PC-3 (cell line): ENCODE data around the gene TRRAP. TPM values are rescaled to one million over a fixed set of nuclear protein-coding genes. Genes with fewer than 3 reads are reported as not detected.

Experiments
- ATAC-seq: fragments of 200-7000 bp; cut with Tn5 transposase; 2 replicates; pipeline ENCODE4 v1.9.1; 2020; ENCODE audit warnings: mild to moderate bottlenecking, moderate library complexity
- BruUV-seq: library from RNA; stranded (reverse); fragments of 400-500 nt; replicated peaks from 2 replicates; lab custom pipeline; 2021; lab: Mats Ljungman, UMichigan
- CTCF ChIA-PET: fragments of 300-600 bp; sonication (Branson Sonifier 250); formaldehyde crosslinking; loops from one replicate; lab custom pipeline; 2022; ENCODE audit warnings: antibody characterized with exemption; lab: Charles Lee
- POLR2A ChIA-PET: fragments of 300-600 bp; sonication (Branson Sonifier 250); formaldehyde crosslinking; loops from one replicate; lab custom pipeline; 2022; ENCODE audit warnings: antibody characterized with exemption; ENCODE audit not compliant: unreplicated experiment; lab: Charles Lee
- DNase-seq: peaks from one replicate; pipeline ENCODE4 v3.0.0-alpha.2; 2015
- H2AFZ ChIP-seq: fragments of 300-600 bp; sonication (generic); 2 replicates; pipeline ENCODE4 v1.6.0; 2016; ENCODE audit warnings: antibody characterized with exemption, low read length
- H3F3A ChIP-seq: fragments of 300-600 bp; sonication (generic); one replicate; pipeline ENCODE4 v1.6.0; 2017; ENCODE audit warnings: antibody characterized with exemption, low read length, control low read depth, mild to moderate bottlenecking; ENCODE audit not compliant: unreplicated experiment
- H3K27ac ChIP-seq: fragments of 300-600 bp; sonication (generic); 2 replicates; pipeline ENCODE4 v1.5.1; 2016; ENCODE audit warnings: mild to moderate bottlenecking, low read length
- H3K27me3 ChIP-seq: fragments of 300-600 bp; sonication (generic); 2 replicates; pipeline ENCODE4 v1.6.1; 2016; ENCODE audit warnings: low read length, mixed read lengths
- H3K36me3 ChIP-seq: fragments of 300-600 bp; sonication (generic); 2 replicates; pipeline ENCODE4 v1.6.1; 2016; ENCODE audit warnings: low read depth, mixed run types, low read length, mixed read lengths
- H3K4me1 ChIP-seq: fragments of 300-600 bp; sonication (generic); 2 replicates; pipeline ENCODE4 v1.5.1; 2016; ENCODE audit warnings: low read length; ENCODE audit not compliant: insufficient read depth
- H3K4me2 ChIP-seq: fragments of 300-600 bp; sonication (generic); 2 replicates; pipeline ENCODE4 v1.6.0; 2016; ENCODE audit warnings: low read length
- H3K4me3 ChIP-seq: fragments of 300-600 bp; sonication (generic); 2 replicates; pipeline ENCODE4 v1.5.1; 2016; ENCODE audit warnings: mild to moderate bottlenecking, low read length, mixed read lengths
- H3K79me2 ChIP-seq: fragments of 300-600 bp; sonication (generic); 2 replicates; pipeline ENCODE4 v1.6.1; 2017; ENCODE audit warnings: low read length, mixed read lengths
- H3K9ac ChIP-seq: fragments of 300-600 bp; sonication (generic); 2 replicates; pipeline ENCODE4 v1.6.0; 2016; ENCODE audit warnings: mild to moderate bottlenecking, low read length
- H3K9me2 ChIP-seq: fragments of 300-600 bp; sonication (generic); replicated peaks from 2 replicates; pipeline ENCODE4 v1.6.1; 2016; ENCODE audit warnings: mixed run types, low read length, mixed read lengths
- H3K9me3 ChIP-seq: fragments of 300-600 bp; sonication (generic); 2 replicates; pipeline ENCODE4 v1.6.1; 2016; ENCODE audit warnings: low read length, mixed read lengths
- H4K20me1 ChIP-seq: fragments of 300-600 bp; sonication (generic); 2 replicates; pipeline ENCODE4 v1.6.1; 2016; ENCODE audit warnings: low read length, mixed read lengths
- EZH2 ChIP-seq: fragments of 300-600 bp; sonication (generic); IDR thresholded peaks from one replicate; pipeline ENCODE4 v1.6.1; 2017; ENCODE audit warnings: antibody characterized with exemption, mild to moderate bottlenecking, low read length; ENCODE audit not compliant: unreplicated experiment
- EZH2phosphoT487 ChIP-seq: fragments of 300-600 bp; sonication (generic); IDR thresholded peaks from 2 replicates; pipeline ENCODE4 v1.6.1; 2018; ENCODE audit warnings: mild to moderate bottlenecking, antibody characterized with exemption, low read length, borderline replicate concordance
- intact Hi-C: fragments of 100-400 bp; cut with micrococcal nuclease; formaldehyde crosslinking; loops from 2 replicates; pipeline ENCODE4 v1.9.0; 2023
- total RNA-seq: library from RNA; depleted of rRNA; stranded (reverse); fragments of >200 nt; gene quantifications from 2 replicates; pipeline ENCODE4 v1.2.3, GENCODE V29; 2014
- TF ChIP-seq, protein P1 (sequence below): fragments of 300-600 bp; sonication (generic); conservative IDR thresholded peaks from 2 replicates; pipeline ENCODE4 v1.5.1; 2017; ENCODE audit warnings: antibody characterized with exemption, low read depth, mild to moderate bottlenecking, low read length

TRRAP gene
- total RNA-seq, 1 experiment from 2014 or later: 17.7 TPM

DNA sequence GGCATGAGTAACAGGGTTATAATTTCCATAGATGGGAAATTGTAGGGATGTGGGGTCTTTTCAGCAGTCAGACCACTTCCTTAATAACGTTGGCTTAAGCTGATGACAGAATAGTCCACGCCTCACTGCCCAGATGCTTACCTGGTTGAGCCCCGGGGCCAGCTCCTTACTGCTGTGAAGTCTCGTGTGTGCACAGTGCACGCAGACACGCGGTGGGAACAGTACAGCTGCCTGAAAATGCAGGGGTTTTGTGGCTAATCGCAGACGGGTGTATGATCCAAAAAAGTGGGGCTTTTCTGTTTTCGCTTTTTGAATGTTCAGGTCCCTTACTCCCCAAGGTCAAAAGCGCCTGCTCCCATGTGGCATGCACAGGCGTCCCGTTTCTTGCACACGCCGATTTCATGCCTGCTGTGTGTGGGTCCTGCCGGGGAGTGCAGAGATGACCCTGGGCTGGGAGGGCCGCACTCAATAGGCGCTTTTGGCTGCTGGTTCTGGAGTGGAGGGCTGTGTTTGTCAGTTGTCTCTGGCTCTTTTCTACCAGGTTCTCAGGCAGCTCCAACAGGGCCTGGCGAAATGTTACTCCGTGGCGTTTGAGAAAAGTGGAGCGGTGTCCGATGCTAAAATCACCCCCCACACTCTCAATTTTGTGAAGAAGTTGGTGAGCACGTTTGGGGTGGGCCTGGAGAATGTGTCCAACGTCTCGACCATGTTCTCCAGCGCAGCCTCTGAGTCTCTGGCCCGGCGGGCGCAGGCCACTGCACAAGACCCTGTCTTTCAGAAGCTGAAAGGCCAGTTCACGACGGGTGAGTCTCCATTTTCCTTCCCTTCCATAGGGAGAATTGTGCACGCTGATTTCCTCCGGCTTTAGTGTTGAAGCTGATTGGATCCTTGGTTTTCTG lies 116.0 kb downstream of the TRRAP start:
- ChIA-PET POLR2A (no interaction called here), CTCF (no interaction called here)
- Histone ChIP-seq H3K4me1 (no peaks in the 10 kb centered on the region), H3F3A (no peaks in the 10 kb centered on the region), H4K20me1 (no peaks in the 10 kb centered on the region), H3K4me2 (no peak overlapping the region), H3K4me3 (no peak overlapping the region), H2AFZ (no peak overlapping the region), H3K27me3 (no peaks in the 10 kb centered on the region), H3K9ac (no peak overlapping the region), H3K36me3 (peaks cover 40% of the 10 kb centered on the region; the same call in 1 of the 2 replicates), H3K27ac (no peak overlapping the region), H3K79me2 (no peaks in the 10 kb centered on the region), H3K9me3 (no peaks in the 10 kb centered on the region), H3K9me2 (no peaks in the 10 kb centered on the region)
- no peak for DNase-seq
- intact Hi-C loops: no loop called here
- TF ChIP-seq, protein P1, sequence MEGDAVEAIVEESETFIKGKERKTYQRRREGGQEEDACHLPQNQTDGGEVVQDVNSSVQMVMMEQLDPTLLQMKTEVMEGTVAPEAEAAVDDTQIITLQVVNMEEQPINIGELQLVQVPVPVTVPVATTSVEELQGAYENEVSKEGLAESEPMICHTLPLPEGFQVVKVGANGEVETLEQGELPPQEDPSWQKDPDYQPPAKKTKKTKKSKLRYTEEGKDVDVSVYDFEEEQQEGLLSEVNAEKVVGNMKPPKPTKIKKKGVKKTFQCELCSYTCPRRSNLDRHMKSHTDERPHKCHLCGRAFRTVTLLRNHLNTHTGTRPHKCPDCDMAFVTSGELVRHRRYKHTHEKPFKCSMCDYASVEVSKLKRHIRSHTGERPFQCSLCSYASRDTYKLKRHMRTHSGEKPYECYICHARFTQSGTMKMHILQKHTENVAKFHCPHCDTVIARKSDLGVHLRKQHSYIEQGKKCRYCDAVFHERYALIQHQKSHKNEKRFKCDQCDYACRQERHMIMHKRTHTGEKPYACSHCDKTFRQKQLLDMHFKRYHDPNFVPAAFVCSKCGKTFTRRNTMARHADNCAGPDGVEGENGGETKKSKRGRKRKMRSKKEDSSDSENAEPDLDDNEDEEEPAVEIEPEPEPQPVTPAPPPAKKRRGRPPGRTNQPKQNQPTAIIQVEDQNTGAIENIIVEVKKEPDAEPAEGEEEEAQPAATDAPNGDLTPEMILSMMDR: no peak
- TF ChIP-seq EZH2phosphoT487 (no peak), EZH2 (no peak)
- no peak for ATAC-seq
- BruUV-seq: no TSS peak

DNA sequence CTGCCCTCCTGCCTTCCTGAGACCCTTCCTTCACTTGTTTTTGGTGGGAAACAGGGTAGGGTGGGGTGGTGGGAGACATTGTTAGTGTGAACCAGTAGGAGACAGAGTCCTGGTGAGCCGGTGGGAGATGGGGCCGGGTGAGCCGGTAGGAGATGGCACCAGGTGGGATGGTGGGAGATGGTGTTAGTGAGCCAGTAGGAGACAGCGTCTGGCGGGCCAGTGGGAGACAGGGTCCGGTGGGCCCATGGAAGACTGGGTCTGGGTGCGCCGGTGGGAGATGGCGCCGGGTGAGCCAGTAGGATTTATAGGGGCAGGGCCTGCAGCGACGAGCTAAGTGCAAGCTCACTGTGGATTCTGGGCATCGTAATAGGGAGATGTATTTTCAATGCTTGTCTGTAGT lies 116.8 kb downstream of the TRRAP start:
- TF ChIP-seq, protein P1: no peak
- TF ChIP-seq EZH2phosphoT487 (no peak), EZH2 (no peak)
- Histone ChIP-seq H3K9me2 (no peaks in the 10 kb centered on the region), H3K79me2 (no peaks in the 10 kb centered on the region), H3K4me1 (no peaks in the 10 kb centered on the region), H3K9me3 (no peaks in the 10 kb centered on the region), H3K27ac (no peak overlapping the region), H3K36me3 (peaks cover 35% of the 10 kb centered on the region; the same call in 1 of the 2 replicates), H3F3A (no peaks in the 10 kb centered on the region), H4K20me1 (no peaks in the 10 kb centered on the region), H2AFZ (no peak overlapping the region), H3K4me2 (no peak overlapping the region), H3K27me3 (no peaks in the 10 kb centered on the region), H3K9ac (no peak overlapping the region), H3K4me3 (no peak overlapping the region)
- intact Hi-C loops: no loop called here
- ATAC-seq (no peak), DNase-seq (no peak)
- BruUV-seq: no TSS peak
- POLR2A ChIA-PET: no interaction called here
- CTCF ChIA-PET: no interaction called here

DNA sequence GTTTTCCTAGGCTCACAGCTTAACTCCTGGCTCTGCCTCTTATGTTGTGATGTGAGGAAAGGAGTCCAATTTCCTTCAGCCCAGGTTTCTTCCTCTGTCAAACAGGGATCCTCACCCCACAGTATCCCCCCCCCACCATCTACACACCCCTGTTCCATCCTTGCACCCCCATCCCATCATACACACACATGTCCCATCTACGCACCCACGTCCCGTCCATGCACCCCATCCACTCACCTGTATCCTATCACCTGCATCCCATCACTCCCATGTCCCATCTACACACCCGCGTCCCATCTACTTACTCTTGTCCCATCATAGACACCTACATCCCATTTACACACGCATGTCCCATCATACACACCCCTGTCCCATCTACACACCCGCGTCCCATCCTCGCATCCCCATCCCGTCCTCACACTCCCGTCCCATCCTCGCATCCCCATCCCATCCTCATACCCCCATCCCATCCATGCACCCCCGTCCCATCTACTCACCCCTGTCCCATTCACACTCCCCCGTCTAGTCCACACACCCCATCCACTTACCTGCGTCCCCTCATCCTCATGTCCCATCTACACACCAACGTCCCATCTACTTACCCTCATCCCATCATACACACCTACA lies 117.3 kb downstream of the TRRAP start:
- DNase-seq (no peak), ATAC-seq (no peak)
- Histone ChIP-seq H3K9me2 (no peaks in the 10 kb centered on the region), H3F3A (no peaks in the 10 kb centered on the region), H3K79me2 (no peaks in the 10 kb centered on the region), H3K4me2 (no peak overlapping the region), H2AFZ (no peak overlapping the region), H4K20me1 (no peaks in the 10 kb centered on the region), H3K36me3 (peaks cover 35% of the 10 kb centered on the region; the same call in 1 of the 2 replicates), H3K4me1 (no peaks in the 10 kb centered on the region), H3K9me3 (no peaks in the 10 kb centered on the region), H3K27ac (no peak overlapping the region), H3K9ac (no peak overlapping the region), H3K27me3 (no peaks in the 10 kb centered on the region), H3K4me3 (no peak overlapping the region)
- TF ChIP-seq, protein P1: no peak
- ChIA-PET CTCF (no interaction called here), POLR2A (no interaction called here)
- intact Hi-C loops: no loop called here
- no TSS peak for BruUV-seq
